Mesenchymal stem cell (in vitro differentiated cells and primary cell): ENCODE results near the gene PLXNB1.

Experiments used
- DNase-seq: peaks from one replicate; pipeline ENCODE4 v3.0.0-alpha.2; 2013
- H2AFZ ChIP-seq: one replicate; pipeline ENCODE4 v1.6.1; 2013; ENCODE audit warnings: low read depth, mild to moderate bottlenecking, control low read depth, inconsistent platforms, low read length, moderate library complexity
- H2AK5ac ChIP-seq: 2 replicates; pipeline ENCODE4 v1.6.1; 2013; ENCODE audit warnings: low read length, moderate library complexity, mild to moderate bottlenecking, inconsistent platforms; ENCODE audit not compliant: severe bottlenecking
- H2BK120ac ChIP-seq: one replicate; pipeline ENCODE4 v1.6.1; 2013; ENCODE audit warnings: low read depth, mild to moderate bottlenecking, inconsistent platforms, low read length, moderate library complexity
- H2BK12ac ChIP-seq, 2 experiments: one replicate each; pipeline ENCODE4 v1.6.1; 2013; ENCODE audit warnings: inconsistent platforms in 2 of 2, low read length in 2 of 2, mild to moderate bottlenecking in 2 of 2, moderate library complexity in 2 of 2, control low read depth in 1 of 2
- H2BK15ac ChIP-seq: one replicate; pipeline ENCODE4 v1.6.1; 2013; ENCODE audit warnings: mild to moderate bottlenecking, low read depth, inconsistent platforms; ENCODE audit not compliant: poor library complexity, severe bottlenecking
- H2BK5ac ChIP-seq: 2 replicates; pipeline ENCODE4 v1.6.1; 2013; ENCODE audit warnings: low read depth, mild to moderate bottlenecking, low read length, control low read depth, inconsistent platforms; ENCODE audit not compliant: poor library complexity, severe bottlenecking
- H3K14ac ChIP-seq, 2 experiments: one replicate each; pipeline ENCODE4 v1.6.1; 2013; ENCODE audit warnings: inconsistent platforms in 2 of 2, low read length in 2 of 2, control low read depth in 1 of 2, mild to moderate bottlenecking in 1 of 2, moderate library complexity in 1 of 2
- H3K18ac ChIP-seq, 2 experiments: one replicate each; pipeline ENCODE4 v1.6.1; 2013; ENCODE audit warnings: inconsistent platforms in 2 of 2, low read length in 2 of 2, control low read depth in 1 of 2, low read depth in 1 of 2, mild to moderate bottlenecking in 1 of 2
- H3K23ac ChIP-seq, 2 experiments: one replicate each; pipeline ENCODE4 v1.6.1; 2013; ENCODE audit warnings: inconsistent platforms in 2 of 2, low read length in 2 of 2, mild to moderate bottlenecking in 2 of 2, moderate library complexity in 2 of 2, control low read depth in 1 of 2
- H3K27ac ChIP-seq: 2 replicates; pipeline ENCODE4 v1.5.1; 2013; ENCODE audit warnings: mild to moderate bottlenecking, moderate library complexity, low read length, control low read depth, inconsistent platforms; ENCODE audit not compliant: poor library complexity, severe bottlenecking
- H3K27me3 ChIP-seq, 2 experiments: 2 replicates each; pipeline versions ENCODE4 v1.6.1 to v1.7.0; 2013; ENCODE audit warnings: low read length in 2 of 2, mild to moderate bottlenecking in 2 of 2, moderate library complexity in 2 of 2, control low read depth in 1 of 2, inconsistent platforms in 1 of 2; ENCODE audit not compliant: control insufficient read depth in 1 of 2, insufficient read depth in 1 of 2
- H3K36me3 ChIP-seq, 2 experiments: 2 replicates each; pipeline versions ENCODE4 v1.6.1 to v1.7.0; 2013; ENCODE audit warnings: low read length in 2 of 2, control low read depth in 1 of 2, inconsistent platforms in 1 of 2, low read depth in 1 of 2, mild to moderate bottlenecking in 1 of 2; ENCODE audit not compliant: insufficient read depth in 2 of 2, control insufficient read depth in 1 of 2
- H3K4ac ChIP-seq, 2 experiments: one replicate each; pipeline ENCODE4 v1.6.1; 2013; ENCODE audit warnings: inconsistent platforms in 2 of 2, low read length in 2 of 2, mild to moderate bottlenecking in 2 of 2, moderate library complexity in 2 of 2, control low read depth in 1 of 2, low read depth in 1 of 2
- H3K4me1 ChIP-seq: 2 replicates; pipeline ENCODE4 v1.6.1; 2013; ENCODE audit warnings: low read depth, low read length, control low read depth; ENCODE audit not compliant: control insufficient read depth, insufficient read depth
- H3K4me2 ChIP-seq: 2 replicates; pipeline ENCODE4 v1.6.1; 2013; ENCODE audit warnings: low read length, mild to moderate bottlenecking, inconsistent platforms; ENCODE audit not compliant: poor library complexity, severe bottlenecking
- H3K4me3 ChIP-seq, 2 experiments: 2 replicates each; pipeline versions ENCODE4 v1.5.1 to v1.7.0; 2013; ENCODE audit warnings: low read length in 2 of 2, mild to moderate bottlenecking in 2 of 2, control low read depth in 1 of 2, low read depth in 1 of 2; ENCODE audit not compliant: insufficient read depth in 1 of 2
- H3K79me1 ChIP-seq: replicated peaks from 2 replicates; pipeline ENCODE4 v1.6.1; 2013; ENCODE audit warnings: mild to moderate bottlenecking, control low read depth, low read length, inconsistent platforms; ENCODE audit not compliant: poor library complexity, severe bottlenecking
- H3K9ac ChIP-seq: 2 replicates; pipeline ENCODE4 v1.7.0; 2013; ENCODE audit warnings: mild to moderate bottlenecking, low read length, moderate library complexity
- H3K9me3 ChIP-seq: 2 replicates; pipeline ENCODE4 v1.7.0; 2013; ENCODE audit warnings: mild to moderate bottlenecking, low read length; ENCODE audit not compliant: control insufficient read depth
- H4K8ac ChIP-seq: one replicate; pipeline ENCODE4 v1.6.1; 2013; ENCODE audit warnings: inconsistent platforms, mild to moderate bottlenecking, low read length, moderate library complexity
- H4K91ac ChIP-seq: one replicate; pipeline ENCODE4 v1.6.1; 2013; ENCODE audit warnings: mild to moderate bottlenecking, low read length, inconsistent platforms
- WGBS: methylation state at CpG from one replicate; pipeline ENCODE4 v1.1.7; 2013; ENCODE audit warnings: mixed read lengths; 5-methylcytosine and 5-hydroxymethylcytosine counted together

PLXNB1 gene

DNA sequence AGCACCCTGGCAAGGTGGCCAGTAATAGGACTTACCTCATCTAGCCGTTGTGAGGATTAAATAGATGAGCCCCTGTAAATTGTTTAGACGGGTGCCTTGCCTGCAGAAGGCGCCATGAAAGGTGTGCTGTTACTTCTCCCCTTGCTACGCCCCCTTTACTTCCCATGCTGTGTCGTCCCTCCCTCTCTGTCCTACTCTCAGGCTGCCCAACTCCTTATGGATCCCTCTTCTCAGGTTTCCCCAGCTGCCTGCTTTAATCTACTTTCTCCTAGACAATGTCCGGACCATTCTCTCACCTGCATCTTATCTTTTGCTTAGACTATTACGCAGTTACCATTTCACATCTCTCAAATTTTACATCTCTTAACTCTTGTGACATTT, 59.6 kb downstream of the PLXNB1 start:
- H3K9ac ChIP-seq = no peak overlapping the region
- H4K8ac ChIP-seq = no peak overlapping the region
- no peak overlapping the region for H3K18ac ChIP-seq
- DNase-seq = no peak
- H2BK15ac ChIP-seq = no peak overlapping the region
- WGBS = 78% methylated on average over 7 of the region's 7 CpGs
- no peaks in the 10 kb centered on the region for H3K79me1 ChIP-seq
- H3K4ac ChIP-seq = no peak overlapping the region
- no peak overlapping the region for H3K27ac ChIP-seq
- no peak overlapping the region for H2AK5ac ChIP-seq
- H3K9me3 ChIP-seq = no peaks in the 10 kb centered on the region
- no peak overlapping the region for H2AFZ ChIP-seq
- H4K91ac ChIP-seq = no peak overlapping the region
- H3K14ac ChIP-seq = no peak overlapping the region
- no peak overlapping the region for H2BK5ac ChIP-seq
- peaks cover 10 to 27% of the 10 kb centered on the region in 2 experiments for H3K27me3 ChIP-seq
- H3K23ac ChIP-seq = no peak overlapping the region
- no peak overlapping the region for H3K4me2 ChIP-seq
- H2BK12ac ChIP-seq = no peak overlapping the region
- H3K4me3 ChIP-seq = no peak overlapping the region
- no peaks in the 10 kb centered on the region for H3K36me3 ChIP-seq
- no peak overlapping the region for H2BK120ac ChIP-seq
- peaks cover 1% of the 10 kb centered on the region for H3K4me1 ChIP-seq

DNA sequence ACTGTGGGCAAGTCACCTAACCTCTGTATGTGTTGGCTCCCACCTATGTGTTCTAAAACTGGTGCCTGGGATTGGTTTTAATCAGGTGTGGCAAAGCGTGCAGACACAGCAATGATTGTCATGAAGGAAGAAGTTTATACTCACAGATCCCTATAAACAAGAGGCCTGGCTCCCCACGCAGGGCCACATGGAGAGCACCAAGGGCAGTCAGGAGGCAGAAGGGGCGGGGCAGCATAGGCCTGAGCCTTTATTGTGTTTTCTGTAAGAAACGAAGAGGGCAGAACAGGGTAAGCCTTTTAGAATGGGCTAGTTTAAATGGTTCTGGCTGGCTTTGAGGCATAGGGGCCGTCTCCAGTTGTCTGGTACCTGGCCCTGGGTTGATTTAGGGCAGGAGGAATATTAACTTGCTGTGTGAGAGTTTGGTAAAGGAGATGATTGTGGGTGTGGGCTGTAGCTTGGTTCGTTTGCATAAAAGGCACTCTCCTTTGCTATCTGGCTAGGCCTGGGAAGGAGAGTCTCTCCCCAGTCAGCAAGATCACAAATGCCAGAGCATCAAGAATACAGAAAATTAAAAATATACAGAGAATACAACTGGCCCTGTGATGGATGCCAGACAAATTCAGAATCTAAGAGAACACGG, 60.1 kb downstream of the PLXNB1 start:
- peak overlapping the region; percentile 57 for H2BK15ac ChIP-seq
- H4K91ac ChIP-seq = no peak overlapping the region
- no peak overlapping the region for H2BK12ac ChIP-seq
- H2AK5ac ChIP-seq = no peak overlapping the region
- peaks cover 1% of the 10 kb centered on the region for H3K4me1 ChIP-seq
- no peak overlapping the region for H4K8ac ChIP-seq
- no peak overlapping the region for H3K27ac ChIP-seq
- DNase-seq = no peak
- H3K4me3 ChIP-seq = no peak overlapping the region
- no peak overlapping the region for H3K18ac ChIP-seq
- no peaks in the 10 kb centered on the region for H3K9me3 ChIP-seq
- 45% methylated on average over 6 of the region's 7 CpGs for WGBS
- H2BK5ac ChIP-seq = no peak overlapping the region
- no peaks in the 10 kb centered on the region for H3K79me1 ChIP-seq
- H2BK120ac ChIP-seq = no peak overlapping the region
- no peaks in the 10 kb centered on the region for H3K36me3 ChIP-seq
- H3K14ac ChIP-seq = no peak overlapping the region
- no peak overlapping the region for H3K4ac ChIP-seq
- no peak overlapping the region for H3K9ac ChIP-seq
- peaks cover 10 to 27% of the 10 kb centered on the region in 2 experiments for H3K27me3 ChIP-seq
- H2AFZ ChIP-seq = no peak overlapping the region
- H3K4me2 ChIP-seq = no peak overlapping the region
- no peak overlapping the region for H3K23ac ChIP-seq

DNA sequence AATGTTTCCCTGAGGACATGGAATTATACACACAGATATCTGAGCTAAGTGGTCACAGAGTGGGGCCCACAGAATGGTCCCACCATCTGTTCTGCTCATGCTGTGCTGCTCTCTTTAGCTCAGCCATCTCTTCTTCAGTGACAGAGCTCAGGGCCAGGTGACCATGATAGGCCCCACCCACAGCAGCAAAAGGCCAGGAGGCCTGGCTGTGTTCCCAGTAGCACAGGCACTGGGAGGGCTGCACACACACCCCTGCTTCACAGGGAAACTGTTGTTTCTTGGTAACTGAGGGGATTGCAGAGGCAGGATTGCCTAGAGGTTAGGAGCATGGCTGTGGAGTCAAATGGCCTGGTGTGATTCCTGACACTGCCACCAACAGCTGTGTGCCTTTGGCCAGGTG, 62.7 kb downstream of the PLXNB1 start:
- H3K79me1 ChIP-seq = no peaks in the 10 kb centered on the region
- no peak overlapping the region for H2BK5ac ChIP-seq
- no peak for DNase-seq
- no peak overlapping the region for H2BK12ac ChIP-seq
- H2AK5ac ChIP-seq = no peak overlapping the region
- no peak overlapping the region for H4K91ac ChIP-seq
- H3K9ac ChIP-seq = no peak overlapping the region
- H3K18ac ChIP-seq = no peak overlapping the region
- H3K4me2 ChIP-seq = no peak overlapping the region
- H2AFZ ChIP-seq = no peak overlapping the region
- H3K14ac ChIP-seq = no peak overlapping the region
- no peak overlapping the region for H2BK120ac ChIP-seq
- H3K27me3 ChIP-seq = peaks cover 4 to 11% of the 10 kb centered on the region in 2 experiments
- H3K4me1 ChIP-seq = peaks cover 1% of the 10 kb centered on the region
- peak overlapping the region in 1 of 2 experiments; percentile 81 for H3K23ac ChIP-seq
- no peak overlapping the region for H3K4me3 ChIP-seq
- no peak overlapping the region for H4K8ac ChIP-seq
- H3K36me3 ChIP-seq = no peaks in the 10 kb centered on the region
- H3K27ac ChIP-seq = no peak overlapping the region
- H3K4ac ChIP-seq = no peak overlapping the region
- H2BK15ac ChIP-seq = no peak overlapping the region
- peaks cover 4% of the 10 kb centered on the region for H3K9me3 ChIP-seq

DNA sequence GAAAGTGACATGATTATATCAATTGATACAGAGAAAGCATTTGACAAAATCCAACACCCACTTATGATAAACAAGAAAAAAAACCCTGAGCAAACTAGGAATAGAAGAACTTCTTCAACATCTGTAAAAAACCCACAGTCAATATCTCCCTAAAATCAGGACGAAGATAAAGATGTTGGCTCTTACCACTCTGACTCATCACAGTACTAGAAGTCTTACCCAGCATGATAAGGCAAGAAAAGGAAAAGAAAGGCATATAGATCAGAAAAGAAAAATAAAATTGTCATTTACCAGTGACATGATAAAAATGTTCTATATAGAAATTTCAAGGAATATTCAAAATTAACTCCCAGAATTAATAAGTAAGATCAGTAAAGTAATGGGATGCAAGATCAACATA, 65.0 kb downstream of the PLXNB1 start:
- H2BK5ac ChIP-seq = no peak overlapping the region
- H3K9me3 ChIP-seq = peaks cover 17% of the 10 kb centered on the region
- H3K4me1 ChIP-seq = peaks cover 1% of the 10 kb centered on the region
- no peak overlapping the region for H2AFZ ChIP-seq
- no CpG with 5 or more reads among the region's 1 CpG for WGBS
- H2AK5ac ChIP-seq = no peak overlapping the region
- no peak overlapping the region for H3K9ac ChIP-seq
- no peak overlapping the region for H3K4me2 ChIP-seq
- no peak overlapping the region for H2BK12ac ChIP-seq
- H3K27me3 ChIP-seq = peaks cover 0 to under 1% of the 10 kb centered on the region in 2 experiments
- no peak overlapping the region for H3K27ac ChIP-seq
- no peak overlapping the region for H4K91ac ChIP-seq
- H3K4ac ChIP-seq = no peak overlapping the region
- H3K18ac ChIP-seq = no peak overlapping the region
- DNase-seq = no peak
- no peaks in the 10 kb centered on the region for H3K79me1 ChIP-seq
- no peak overlapping the region for H3K14ac ChIP-seq
- H3K4me3 ChIP-seq = no peak overlapping the region
- H4K8ac ChIP-seq = no peak overlapping the region
- H2BK15ac ChIP-seq = no peak overlapping the region
- no peak overlapping the region for H3K23ac ChIP-seq
- no peaks in the 10 kb centered on the region for H3K36me3 ChIP-seq
- H2BK120ac ChIP-seq = no peak overlapping the region
